ENCODE results near the gene POTEJ.
"Not testable (repeated sequence)": the region's sequence is repeated elsewhere in the genome, so short reads cannot be mapped to it uniquely, and the experiment has no call there.

The POTEJ gene

GRCh38 chr2:130596757-130597156 lies 14.5 kb upstream of the POTEJ start:
- H3K9ac ChIP-seq (ENCODE audit: low read depth, low read length); DNase-seq; H3K4me2 ChIP-seq (ENCODE audit: insufficient read depth, low read length); H3K36me3 ChIP-seq (ENCODE audit: insufficient read depth, low read length); H3K4me3 ChIP-seq (ENCODE audit: low read depth in 1 of 2, low read length in 2 of 2); H3K27ac ChIP-seq (ENCODE audit: low read length); H3K27me3 ChIP-seq (ENCODE audit: insufficient read depth, low read length, poor library complexity); H4K20me1 ChIP-seq (ENCODE audit: insufficient read depth, low read length); H3K4me1 ChIP-seq (ENCODE audit: insufficient read depth, low read length); H2AFZ ChIP-seq (ENCODE audit: low read depth, low read length); H3K79me2 ChIP-seq (ENCODE audit: insufficient read depth, low read length); ATAC-seq (ENCODE audit: insufficient read depth, low read depth); H3K9me3 ChIP-seq (ENCODE audit: insufficient read depth, low read length, severe bottlenecking): not testable (repeated sequence)

GRCh38 chr2:130597994-130598393 lies 13.2 kb upstream of the POTEJ start:
- not testable (repeated sequence) for H3K4me2 ChIP-seq (ENCODE audit: insufficient read depth, low read length); H3K9ac ChIP-seq (ENCODE audit: low read depth, low read length); H3K79me2 ChIP-seq (ENCODE audit: insufficient read depth, low read length); DNase-seq; ATAC-seq (ENCODE audit: insufficient read depth, low read depth); H2AFZ ChIP-seq (ENCODE audit: low read depth, low read length); H4K20me1 ChIP-seq (ENCODE audit: insufficient read depth, low read length); H3K4me3 ChIP-seq (ENCODE audit: low read depth in 1 of 2, low read length in 2 of 2); H3K9me3 ChIP-seq (ENCODE audit: insufficient read depth, low read length, severe bottlenecking); H3K27me3 ChIP-seq (ENCODE audit: insufficient read depth, low read length, poor library complexity); H3K36me3 ChIP-seq (ENCODE audit: insufficient read depth, low read length); H3K4me1 ChIP-seq (ENCODE audit: insufficient read depth, low read length); H3K27ac ChIP-seq (ENCODE audit: low read length)

GRCh38 chr2:130598463-130598862 lies 12.8 kb upstream of the POTEJ start:
- not testable (repeated sequence) for ATAC-seq (ENCODE audit: insufficient read depth, low read depth); H4K20me1 ChIP-seq (ENCODE audit: insufficient read depth, low read length); H3K9me3 ChIP-seq (ENCODE audit: insufficient read depth, low read length, severe bottlenecking); H3K4me1 ChIP-seq (ENCODE audit: insufficient read depth, low read length); H3K27me3 ChIP-seq (ENCODE audit: insufficient read depth, low read length, poor library complexity); DNase-seq; H3K79me2 ChIP-seq (ENCODE audit: insufficient read depth, low read length); H3K4me3 ChIP-seq (ENCODE audit: low read depth in 1 of 2, low read length in 2 of 2); H3K27ac ChIP-seq (ENCODE audit: low read length); H3K36me3 ChIP-seq (ENCODE audit: insufficient read depth, low read length); H3K4me2 ChIP-seq (ENCODE audit: insufficient read depth, low read length); H3K9ac ChIP-seq (ENCODE audit: low read depth, low read length); H2AFZ ChIP-seq (ENCODE audit: low read depth, low read length)

DNA sequence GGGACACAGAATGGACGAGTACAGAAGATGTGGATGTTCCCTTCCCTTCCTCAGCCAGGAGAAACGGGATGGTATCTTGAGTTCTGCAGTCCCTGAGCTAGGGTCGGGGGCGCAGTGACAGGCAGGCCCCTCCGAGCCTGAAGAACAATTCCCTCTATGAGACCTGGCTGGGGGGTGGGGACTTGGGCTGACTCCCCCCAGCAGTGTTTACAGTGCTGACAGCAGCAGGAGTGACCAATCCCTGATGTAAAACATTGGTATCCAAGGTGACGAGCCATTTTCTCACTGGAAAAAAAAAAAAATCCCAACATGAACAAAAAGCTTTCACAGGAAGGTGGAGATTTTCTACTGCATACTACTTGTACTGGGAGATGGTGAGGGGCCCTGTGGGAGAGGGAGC lies 11.8 kb upstream of the POTEJ start, which contains the start of gene CFC1:
Gene CFC1, minus strand, starts transcription at position 183 of the 400 bp plus-strand sequence. CDS start 288 bp downstream, outside the sequence.
- not testable (repeated sequence) for DNase-seq; H2AFZ ChIP-seq (ENCODE audit: low read depth, low read length); H4K20me1 ChIP-seq (ENCODE audit: insufficient read depth, low read length); H3K9ac ChIP-seq (ENCODE audit: low read depth, low read length); H3K36me3 ChIP-seq (ENCODE audit: insufficient read depth, low read length); H3K4me2 ChIP-seq (ENCODE audit: insufficient read depth, low read length); ATAC-seq (ENCODE audit: insufficient read depth, low read depth); H3K27me3 ChIP-seq (ENCODE audit: insufficient read depth, low read length, poor library complexity); H3K79me2 ChIP-seq (ENCODE audit: insufficient read depth, low read length); H3K4me1 ChIP-seq (ENCODE audit: insufficient read depth, low read length); H3K4me3 ChIP-seq (ENCODE audit: low read depth in 1 of 2, low read length in 2 of 2); H3K27ac ChIP-seq (ENCODE audit: low read length); H3K9me3 ChIP-seq (ENCODE audit: insufficient read depth, low read length, severe bottlenecking)

DNA sequence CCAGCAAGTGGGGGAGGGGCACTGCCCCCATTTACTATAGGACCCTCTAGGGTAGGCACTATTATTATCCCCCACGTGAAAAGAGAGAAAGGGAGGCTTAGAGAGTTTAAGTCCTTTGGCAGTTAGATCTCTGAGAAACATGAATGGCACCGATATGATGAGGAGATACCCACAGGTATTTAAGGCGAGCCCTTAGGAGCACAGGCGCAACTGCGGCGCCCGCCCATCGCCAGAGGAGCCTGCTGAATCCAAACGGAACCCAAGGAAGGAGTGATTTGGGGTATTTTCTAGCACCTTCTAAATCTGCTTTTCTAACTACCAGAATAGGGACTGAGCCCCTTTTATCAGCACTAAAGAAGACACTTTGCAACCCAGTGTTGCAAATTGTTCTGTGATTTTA lies 11.3 kb upstream of the POTEJ start:
- H3K79me2 ChIP-seq (ENCODE audit: insufficient read depth, low read length); H3K27ac ChIP-seq (ENCODE audit: low read length); ATAC-seq (ENCODE audit: insufficient read depth, low read depth); H3K4me1 ChIP-seq (ENCODE audit: insufficient read depth, low read length); H3K4me2 ChIP-seq (ENCODE audit: insufficient read depth, low read length); H3K9ac ChIP-seq (ENCODE audit: low read depth, low read length); H3K4me3 ChIP-seq (ENCODE audit: low read depth in 1 of 2, low read length in 2 of 2); H4K20me1 ChIP-seq (ENCODE audit: insufficient read depth, low read length); H3K27me3 ChIP-seq (ENCODE audit: insufficient read depth, low read length, poor library complexity); H2AFZ ChIP-seq (ENCODE audit: low read depth, low read length); H3K36me3 ChIP-seq (ENCODE audit: insufficient read depth, low read length); DNase-seq; H3K9me3 ChIP-seq (ENCODE audit: insufficient read depth, low read length, severe bottlenecking): not testable (repeated sequence)

DNA sequence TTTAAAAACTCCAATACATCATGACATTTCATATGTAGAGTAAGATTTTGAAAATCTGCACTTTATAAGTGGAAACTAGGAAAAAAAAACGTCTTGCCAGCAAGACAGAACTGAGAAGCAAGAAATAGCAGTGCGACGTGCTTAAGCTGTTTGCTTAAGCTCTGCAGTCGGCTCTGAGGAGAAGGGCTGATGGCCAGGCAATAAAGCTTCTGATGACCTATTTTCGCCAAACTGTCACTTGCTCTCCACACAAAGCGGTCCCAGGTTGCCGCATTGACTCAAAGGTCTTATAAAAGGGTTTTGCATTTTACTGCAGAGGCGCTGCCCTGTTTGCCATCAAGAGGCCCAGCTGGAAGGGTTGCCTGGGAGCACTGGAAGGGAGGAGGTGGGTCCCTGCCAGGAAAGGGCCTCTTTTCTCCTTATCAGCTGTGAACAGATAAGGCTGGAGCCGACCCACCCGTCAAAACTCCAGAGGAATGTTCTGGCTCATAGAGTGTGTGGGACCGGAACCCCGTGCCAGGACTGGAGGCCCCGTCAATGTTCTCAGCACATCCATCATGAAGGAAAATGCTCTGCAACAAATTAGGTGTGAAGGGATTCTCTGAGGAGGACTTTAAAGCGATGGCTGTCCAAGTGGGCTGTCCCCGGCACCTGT lies 9.5 kb upstream of the POTEJ start:
- not testable (repeated sequence) for H3K4me2 ChIP-seq (ENCODE audit: insufficient read depth, low read length); H3K36me3 ChIP-seq (ENCODE audit: insufficient read depth, low read length); H4K20me1 ChIP-seq (ENCODE audit: insufficient read depth, low read length); H3K27me3 ChIP-seq (ENCODE audit: insufficient read depth, low read length, poor library complexity); ATAC-seq (ENCODE audit: insufficient read depth, low read depth); H3K79me2 ChIP-seq (ENCODE audit: insufficient read depth, low read length); H3K4me3 ChIP-seq (ENCODE audit: low read depth in 1 of 2, low read length in 2 of 2); DNase-seq; H2AFZ ChIP-seq (ENCODE audit: low read depth, low read length); H3K9ac ChIP-seq (ENCODE audit: low read depth, low read length); H3K4me1 ChIP-seq (ENCODE audit: insufficient read depth, low read length); H3K9me3 ChIP-seq (ENCODE audit: insufficient read depth, low read length, severe bottlenecking); H3K27ac ChIP-seq (ENCODE audit: low read length)

GRCh38 chr2:130608276-130609001 lies 2.8 kb upstream of the POTEJ start:
- not testable (repeated sequence) for H3K79me2 ChIP-seq (ENCODE audit: insufficient read depth, low read length); H4K20me1 ChIP-seq (ENCODE audit: insufficient read depth, low read length); H3K4me2 ChIP-seq (ENCODE audit: insufficient read depth, low read length); H2AFZ ChIP-seq (ENCODE audit: low read depth, low read length); H3K4me3 ChIP-seq (ENCODE audit: low read depth in 1 of 2, low read length in 2 of 2); H3K9ac ChIP-seq (ENCODE audit: low read depth, low read length); H3K27ac ChIP-seq (ENCODE audit: low read length); ATAC-seq (ENCODE audit: insufficient read depth, low read depth); H3K4me1 ChIP-seq (ENCODE audit: insufficient read depth, low read length); DNase-seq; H3K9me3 ChIP-seq (ENCODE audit: insufficient read depth, low read length, severe bottlenecking); H3K36me3 ChIP-seq (ENCODE audit: insufficient read depth, low read length); H3K27me3 ChIP-seq (ENCODE audit: insufficient read depth, low read length, poor library complexity)

All from DND-41 (cell line).